Measurements from ENCODE around the gene CTBP1. TPM values are rescaled to one million over a fixed set of nuclear protein-coding genes. Genes with fewer than 3 reads are reported as not detected.

CTBP1 gene
- total and polyA plus RNA-seq, 9 of the 15 experiments (the other 6 are each of a cell fraction or from before 2014, with no cell fraction given) = 14.5 to 162 (median 68.2) TPM

- TF ChIP-seq HDAC8 (tag; IDR thresholded peaks at IDR 0.05) (no peak), TEAD2 (tag; IDR thresholded peaks at IDR 0.05) (no peak)
Observed at GRCh38 chr4:1195109-1195671, 53.7 kb downstream of the CTBP1 start (continued).

- Histone ChIP-seq H3K36me3 (ENCODE audit: control insufficient read depth, insufficient read depth, low read length) (no peaks in the 10 kb centered on the region), H3K4me3 (no peak overlapping the region), H3K27ac (ENCODE audit: extremely low read depth, low read depth, low read length) (no peak overlapping the region), H3K27me3 (ENCODE audit: control insufficient read depth in 2 of 2, insufficient read depth in 2 of 2, low read length in 2 of 2) (peaks cover 2 to 16% of the 10 kb centered on the region in 2 experiments; a peak in 2 of 5 replicates), H3K9me1 (ENCODE audit: control insufficient read depth, insufficient read depth, low read length) (no peaks in the 10 kb centered on the region), H4K20me1 (replicated peaks; ENCODE audit: control insufficient read depth, insufficient read depth, low read length) (no peaks in the 10 kb centered on the region), H3K79me2 (ENCODE audit: control insufficient read depth, insufficient read depth, low read length) (no peaks in the 10 kb centered on the region), H3K4me1 (replicated peaks in 1 of 2; ENCODE audit: control insufficient read depth in 2 of 2, insufficient read depth in 2 of 2, low read length in 2 of 2) (peaks cover 0 to 36% of the 10 kb centered on the region in 2 experiments; a peak in 3 of 5 replicates), H2AFZ (ENCODE audit: low read depth, low read length) (no peak overlapping the region), H3K9me3 (replicated peaks; ENCODE audit: control insufficient read depth, insufficient read depth, low read depth, low read length) (no peaks in the 10 kb centered on the region), H3K4me2 (ENCODE audit: insufficient read depth, low read length) (no peak overlapping the region), H3K9ac (ENCODE audit: insufficient read depth in 1 of 2, low read depth in 2 of 2, low read length in 2 of 2) (no peak overlapping the region)
- CTCF ChIA-PET (ENCODE audit: low intra/inter-chr PET ratio) = no interaction called here
- TF ChIP-seq PRDM10 (IDR thresholded peaks at IDR 0.05; ENCODE audit: partially characterized antibody) (peak; percentile 81), NFIC (IDR thresholded peaks at IDR 0.05) (peak; percentile 35; the same call in 1 of the 2 replicates), MECOM (CRISPR knock-in tag; IDR thresholded peaks at IDR 0.05) (no peak), ZBTB33 (CRISPR knock-in tag; IDR thresholded peaks at IDR 0.05) (peak; percentile 72)
- in situ Hi-C loops (cut with MboI) = no loop called here
- POLR2A ChIA-PET = interaction anchor here (0.6 to 1.4 kb wide), 3 partner anchors 11 to 262 kb away, joined by 3 to 5 read pairs (median 3); partner anchors contain the start of gene GAK
- no peak for FAIRE-seq
- intact Hi-C loops (cut with micrococcal nuclease) = no loop called here
- 44% methylated on average over 33 of the region's 52 CpGs for WGBS (ENCODE audit: insufficient coverage, low coverage, missing lambda C conversion rate)
- ATAC-seq = peak; percentile 34; the same call in 2 of the 3 replicates
- no TSS peak for BruUV-seq (replicated peaks)
- no peak for DNase-seq (ENCODE audit: extremely low read depth in 1 of 4, low spot score in 3 of 4)
Observed at GRCh38 chr4:1194010-1194900, 54.7 kb downstream of the CTBP1 start.

Data from K562 (cell line).